Hematopoietic multipotent progenitor cell treated with erythropoietin and hydrocortisone succinate and interleukin-3 and kit ligand, for 4 days (in vitro differentiated cells): ENCODE data around the gene GDF11.
A peak's percentile ranks its signal among the peaks of the same experiment; 100 is the strongest.

Experiments
- DNase-seq: peaks from one replicate; pipeline ENCODE4 v3.0.0-alpha.2; 2015

GDF11 gene

GRCh38 chr12:55742719-55743405 lies at the start of gene GDF11:
TSS of gene GDF11 (plus strand) at chr12:55743122. CDS start at chr12:55743317, 195 bp downstream.
- DNase-seq, result peak; percentile 93

- no peak for DNase-seq
Measured at GRCh38 chr12:55693323-55694187, 49.4 kb upstream of the GDF11 start.

GRCh38 chr12:55694188-55694515 lies 48.8 kb upstream of the GDF11 start:
- no peak for DNase-seq

- DNase-seq, result no peak
Measured at GRCh38 chr12:55694651-55695050, 48.3 kb upstream of the GDF11 start.

GRCh38 chr12:55695349-55695748 lies 47.6 kb upstream of the GDF11 start:
- DNase-seq, result peak; percentile 27

- DNase-seq, result no peak
Measured at GRCh38 chr12:55696141-55696540, 46.8 kb upstream of the GDF11 start.

GRCh38 chr12:55696796-55697462 lies 46.0 kb upstream of the GDF11 start:
- no peak for DNase-seq

- no peak for DNase-seq
Measured at GRCh38 chr12:55697686-55698085, 45.2 kb upstream of the GDF11 start.

GRCh38 chr12:55698241-55698955 lies 44.5 kb upstream of the GDF11 start:
- DNase-seq, result no peak

GRCh38 chr12:55698965-55699364 lies 44.0 kb upstream of the GDF11 start:
- no peak for DNase-seq

GRCh38 chr12:55699471-55700055 lies 43.4 kb upstream of the GDF11 start:
- no peak for DNase-seq

- DNase-seq, result peak; percentile 39
Measured at GRCh38 chr12:55700255-55701018, 42.5 kb upstream of the GDF11 start.

GRCh38 chr12:55702861-55703260 lies 40.1 kb upstream of the GDF11 start:
- no peak for DNase-seq

GRCh38 chr12:55703288-55703687 lies 39.6 kb upstream of the GDF11 start:
- DNase-seq, result peak; percentile 30

- no peak for DNase-seq
Measured at GRCh38 chr12:55703901-55704761, 38.8 kb upstream of the GDF11 start.

GRCh38 chr12:55704824-55705718 lies 37.9 kb upstream of the GDF11 start:
- DNase-seq, result no peak

GRCh38 chr12:55705782-55706402 lies 37.0 kb upstream of the GDF11 start:
- DNase-seq, result peak; percentile 44

GRCh38 chr12:55706568-55707218 lies 36.2 kb upstream of the GDF11 start:
- no peak for DNase-seq

- peak; percentile 56 for DNase-seq
Measured at GRCh38 chr12:55707219-55707671, 35.7 kb upstream of the GDF11 start.
